GM19395 (cell line): Measurements from ENCODE around the gene FREY1.

ENCODE experiments used
- ATAC-seq: cut with Tn5 transposase; IDR thresholded peaks from one replicate; pipeline ENCODE4 v1.9.1; 2021; ENCODE audit warnings: mild to moderate bottlenecking, moderate library complexity; ENCODE audit not compliant: unreplicated experiment

Gene FREY1

GRCh38 chr11:45906965-45907611 is at the start of gene FREY1:
TSS of gene FREY1 (minus strand) at chr11:45907271. CDS start at chr11:45907245, 26 bp downstream.
- ATAC-seq = no peak

GRCh38 chr11:45949992-45950407 is 42.9 kb upstream of the FREY1 start:
- ATAC-seq = no peak

DNA sequence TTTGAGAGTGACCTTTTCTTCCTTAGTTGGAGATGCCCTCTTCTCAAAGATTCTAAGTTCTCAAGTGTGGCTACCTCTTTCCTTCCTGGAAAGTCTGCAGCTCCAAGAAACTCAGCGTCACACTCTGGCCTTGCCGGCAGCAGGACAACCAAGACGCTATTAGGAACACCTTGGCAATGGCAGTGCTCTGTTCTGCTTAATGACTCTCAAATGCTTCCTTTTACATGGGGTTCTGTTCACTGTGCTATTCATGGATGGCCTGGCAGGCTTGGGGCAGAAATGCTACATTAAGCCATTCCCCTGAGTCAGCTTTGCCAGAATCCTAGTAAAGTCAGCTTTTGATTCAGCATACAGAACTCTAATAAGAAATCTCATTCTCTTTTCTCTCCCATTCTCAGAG is 41.3 kb upstream of the FREY1 start:
- no peak for ATAC-seq

- no peak for ATAC-seq
These were observed 40.8 kb upstream of the FREY1 start for GRCh38 chr11:45947885-45948284.

GRCh38 chr11:45945397-45945999 is 38.4 kb upstream of the FREY1 start:
- no peak for ATAC-seq

GRCh38 chr11:45942381-45942780 is 35.3 kb upstream of the FREY1 start:
- no peak for ATAC-seq

GRCh38 chr11:45941285-45941684 is 34.2 kb upstream of the FREY1 start:
- no peak for ATAC-seq

- no peak for ATAC-seq
These were observed 32.8 kb upstream of the FREY1 start for GRCh38 chr11:45939836-45940235.

DNA sequence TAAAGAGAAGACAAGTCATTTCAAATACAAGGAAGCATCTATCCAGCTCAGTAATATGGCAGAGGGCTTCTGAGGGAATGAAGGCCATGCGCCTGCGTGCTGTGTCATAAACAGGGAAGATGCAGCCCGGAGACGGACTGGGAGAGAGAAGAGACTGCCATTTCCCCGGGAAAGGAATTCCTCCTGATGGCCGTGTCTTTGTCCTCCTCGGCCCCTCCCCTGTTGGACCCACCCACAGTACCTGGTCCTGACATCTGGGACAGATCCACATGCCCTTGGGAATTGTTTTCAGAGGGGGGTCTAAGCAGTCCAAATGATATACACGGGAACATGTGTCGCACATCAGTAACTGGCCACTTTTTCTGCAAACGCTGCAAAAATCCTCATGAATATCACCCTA is 30.8 kb upstream of the FREY1 start:
- ATAC-seq = no peak

GRCh38 chr11:45936511-45937054 is 29.5 kb upstream of the FREY1 start:
- no peak for ATAC-seq

- ATAC-seq = no peak
These were observed 28.4 kb upstream of the FREY1 start for GRCh38 chr11:45935349-45936064.

DNA sequence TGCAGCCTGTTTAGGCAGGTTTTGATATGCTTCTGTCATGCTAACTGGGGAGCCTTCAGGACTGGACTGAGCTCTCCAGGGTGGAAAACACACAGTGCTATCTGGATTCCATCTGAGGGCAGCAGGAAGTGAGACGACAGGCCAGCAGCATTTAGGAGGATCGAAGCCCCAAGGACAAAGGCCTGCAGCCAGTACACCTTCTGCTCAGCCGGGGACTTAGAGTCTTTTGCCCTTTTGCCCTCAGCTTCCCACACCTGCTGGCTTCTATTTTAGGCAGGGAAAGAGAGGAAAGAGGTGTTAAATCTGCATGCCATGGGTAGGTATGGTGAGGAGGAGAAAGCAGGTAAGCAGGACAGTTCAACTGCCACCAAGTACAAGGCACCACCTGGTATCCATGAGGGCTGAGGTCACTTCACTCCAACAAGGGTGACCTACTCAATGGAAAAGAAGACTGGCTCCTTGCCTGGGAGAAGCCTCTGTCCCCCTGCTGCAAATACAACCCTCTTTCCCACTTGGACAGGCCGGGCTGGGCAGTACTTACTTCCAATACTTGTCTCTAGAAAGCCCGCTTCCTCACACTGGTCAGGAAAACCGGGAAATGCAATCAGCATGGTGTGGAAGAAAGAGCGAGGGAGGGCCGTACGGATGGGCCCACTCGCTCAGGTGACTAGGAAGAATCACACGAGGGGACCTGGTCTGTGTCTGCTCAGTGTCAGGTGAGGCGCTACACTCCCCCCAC is 27.7 kb upstream of the FREY1 start:
- ATAC-seq = no peak

DNA sequence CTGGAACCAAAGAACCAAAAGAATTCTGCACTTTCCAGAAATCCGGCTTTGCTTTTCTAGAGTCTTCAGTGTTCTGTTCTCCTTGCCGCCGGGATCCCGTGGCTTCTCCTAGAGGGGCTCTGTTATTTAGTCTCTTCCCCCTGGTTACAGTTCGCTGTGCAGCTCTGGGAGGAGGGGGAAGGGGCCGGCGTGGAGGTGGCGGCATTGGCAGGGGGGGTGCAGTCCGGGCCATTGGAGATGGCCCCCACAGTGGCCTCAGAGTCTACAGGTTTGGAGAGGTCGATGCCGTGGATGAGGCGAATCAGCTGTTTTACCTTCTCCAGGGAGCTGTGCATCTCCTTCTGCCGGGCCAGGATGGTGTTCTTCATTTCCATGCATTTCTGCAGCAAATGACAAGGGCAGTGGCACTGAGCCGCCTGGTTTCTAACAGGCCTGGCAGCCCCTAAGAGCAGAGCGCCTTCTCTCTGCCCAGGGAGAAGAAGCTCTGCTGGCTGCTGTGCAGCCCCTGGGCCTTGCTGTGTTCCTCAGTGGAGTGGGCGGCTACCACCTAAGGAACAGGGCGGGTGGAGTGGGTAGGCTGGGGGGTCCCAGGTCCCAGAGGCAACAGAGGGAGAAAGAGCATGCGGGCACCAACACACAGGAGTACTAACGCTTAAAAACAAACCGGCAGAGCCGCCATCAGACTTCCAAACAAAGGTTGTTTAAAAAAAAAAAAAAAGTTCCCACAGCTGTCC is 26.9 kb upstream of the FREY1 start:
- ATAC-seq = no peak

DNA sequence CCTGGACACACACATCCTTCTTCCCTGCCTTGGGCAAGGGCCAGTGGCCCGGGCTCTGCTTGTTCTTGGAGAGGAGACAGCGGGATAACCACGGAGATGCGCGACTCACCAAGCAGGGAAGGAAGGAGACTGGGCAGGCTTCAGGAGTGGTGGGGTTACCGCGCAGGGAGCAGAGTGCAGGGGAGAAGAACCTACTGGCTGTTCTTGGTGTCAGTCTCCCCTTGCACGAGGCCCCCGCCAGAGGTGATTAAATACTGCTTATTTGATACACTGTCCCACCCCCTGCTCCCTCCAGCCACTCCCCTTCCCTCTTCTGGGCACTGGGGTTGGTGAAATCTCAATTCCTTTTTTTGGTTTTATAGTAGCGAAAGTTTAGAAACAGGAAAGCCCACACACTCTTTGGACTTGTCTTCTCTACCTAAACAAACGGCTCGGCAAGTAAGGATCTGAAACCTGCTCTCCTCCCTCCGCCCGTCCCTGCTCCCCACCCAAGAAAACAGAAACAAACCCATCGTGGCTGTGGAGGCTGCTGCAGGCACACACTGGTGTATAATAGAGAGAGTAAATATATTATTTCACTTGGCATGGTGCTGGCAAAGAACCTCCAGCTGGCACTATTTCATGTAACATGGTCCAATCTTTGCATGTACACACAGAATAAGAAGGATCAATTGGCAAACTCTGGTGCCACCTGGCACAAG is 26.2 kb upstream of the FREY1 start:
- ATAC-seq = no peak

DNA sequence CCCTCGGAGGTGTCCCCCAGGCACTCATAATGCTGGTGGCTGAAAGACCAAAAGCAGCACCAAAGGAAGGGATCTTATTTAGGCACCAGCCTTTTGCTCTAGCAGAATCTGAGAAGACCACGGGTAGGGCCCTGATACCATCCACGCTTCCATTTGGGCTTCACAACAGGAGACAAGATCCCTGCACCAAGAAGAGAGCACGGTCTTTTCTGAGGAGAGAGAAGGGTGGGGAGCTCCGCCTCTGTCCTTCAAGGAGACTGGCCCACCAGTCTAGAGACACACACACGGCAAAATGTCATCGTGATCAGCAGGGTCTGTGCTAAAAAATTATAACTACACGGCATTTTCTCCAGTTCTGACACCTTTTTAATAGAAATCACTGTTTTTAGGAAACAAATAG is 25.1 kb upstream of the FREY1 start:
- ATAC-seq = no peak

DNA sequence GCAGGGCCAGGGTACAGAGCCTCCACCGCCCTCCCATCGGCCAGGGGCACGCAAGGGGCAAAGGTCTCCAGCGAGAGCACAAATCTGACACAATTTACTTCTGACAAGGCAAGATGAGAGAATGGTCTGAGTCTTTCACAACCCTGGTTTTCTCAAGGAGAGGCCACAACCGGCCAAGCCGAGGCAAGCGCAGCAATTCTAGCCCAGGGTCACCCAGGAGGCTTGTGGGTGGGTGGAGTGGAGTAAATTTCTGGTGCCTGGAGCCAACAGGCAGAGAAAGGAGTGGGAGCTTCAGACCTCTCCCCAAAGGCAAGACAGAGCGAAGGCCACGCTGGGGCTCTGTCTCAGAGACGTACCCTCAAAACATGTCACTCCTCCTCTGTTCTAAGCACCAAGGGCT is 24.7 kb upstream of the FREY1 start:
- ATAC-seq = no peak

GRCh38 chr11:45930951-45931570 is 24.0 kb upstream of the FREY1 start:
- ATAC-seq = no peak

- peak; percentile 96 for ATAC-seq
These were observed 23.1 kb upstream of the FREY1 start for GRCh38 chr11:45930031-45930794.
